GM23338 (cell line): ENCODE measurements around the gene NEIL1.

Experiments
- EZH2 ChIP-seq: fragments of 200-600 bp; sonication (generic); IDR thresholded peaks from one replicate; pipeline ENCODE4 v1.8.0; 2017; ENCODE audit warnings: antibody characterized with exemption, mild to moderate bottlenecking, low read depth; ENCODE audit not compliant: unreplicated experiment
- EZH2phosphoT487 ChIP-seq: fragments of 200-600 bp; sonication (generic); IDR thresholded peaks from one replicate; pipeline ENCODE4 v1.8.1; 2018; ENCODE audit warnings: antibody characterized with exemption; ENCODE audit not compliant: unreplicated experiment
- JUNB ChIP-seq: IDR thresholded peaks from one replicate; pipeline ENCODE4 v1.6.1; 2016; ENCODE audit warnings: antibody characterized with exemption; ENCODE audit not compliant: unreplicated experiment
- POLR2AphosphoS5 ChIP-seq: IDR thresholded peaks from 2 replicates; pipeline ENCODE4 v1.6.1; 2016; ENCODE audit warnings: antibody characterized with exemption, low read depth
- STAT1 ChIP-seq: IDR thresholded peaks from one replicate; pipeline ENCODE4 v1.6.1; 2016; ENCODE audit warnings: antibody characterized with exemption; ENCODE audit not compliant: unreplicated experiment
- TF ChIP-seq, protein P1 (sequence below), 2 experiments: fragments of 200-600 bp in 1 of 2; sonication (generic) in 1 of 2; conservative IDR thresholded peaks; 2 replicates each; pipeline versions ENCODE4 v1.5.1 to v1.6.1; 2016 to 2017; ENCODE audit warnings: antibody characterized with exemption in 2 of 2, low read depth in 2 of 2, mild to moderate bottlenecking in 2 of 2, moderate library complexity in 1 of 2
- TF ChIP-seq, protein P2 (sequence below): IDR thresholded peaks from one replicate; pipeline ENCODE4 v1.6.1; 2018; ENCODE audit warnings: antibody characterized with exemption; ENCODE audit not compliant: unreplicated experiment

DNA sequence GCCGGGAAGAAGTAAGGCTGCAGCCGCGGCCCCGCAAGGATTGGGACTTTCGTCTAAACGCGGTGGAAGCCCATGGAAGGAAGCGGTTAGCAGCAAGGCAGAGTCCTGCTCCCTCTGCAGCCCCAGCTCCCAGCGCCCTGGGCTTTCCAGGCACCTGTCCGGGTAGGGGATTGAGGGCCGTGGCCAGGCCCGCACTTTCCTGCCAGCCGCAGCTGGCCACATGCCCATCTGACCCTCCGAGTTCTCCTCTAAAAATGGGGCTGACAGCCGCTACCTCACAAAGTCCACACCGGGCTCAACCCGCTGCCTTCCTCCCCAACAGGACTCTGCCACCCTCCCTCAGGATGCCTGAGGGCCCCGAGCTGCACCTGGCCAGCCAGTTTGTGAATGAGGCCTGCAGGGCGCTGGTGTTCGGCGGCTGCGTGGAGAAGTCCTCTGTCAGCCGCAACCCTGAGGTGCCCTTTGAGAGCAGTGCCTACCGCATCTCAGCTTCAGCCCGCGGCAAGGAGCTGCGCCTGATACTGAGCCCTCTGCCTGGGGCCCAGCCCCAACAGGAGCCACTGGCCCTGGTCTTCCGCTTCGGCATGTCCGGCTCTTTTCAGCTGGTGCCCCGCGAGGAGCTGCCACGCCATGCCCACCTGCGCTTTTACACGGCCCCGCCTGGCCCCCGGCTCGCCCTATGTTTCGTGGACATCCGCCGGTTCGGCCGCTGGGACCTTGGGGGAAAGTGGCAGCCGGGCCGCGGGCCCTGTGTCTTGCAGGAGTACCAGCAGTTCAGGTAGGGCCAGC lies 1.9 kb downstream of the NEIL1 start:
- TF ChIP-seq STAT1 (no peak), EZH2 (no peak), POLR2AphosphoS5 (no peak), JUNB (no peak), EZH2phosphoT487 (no peak)
- TF ChIP-seq, protein P1, sequence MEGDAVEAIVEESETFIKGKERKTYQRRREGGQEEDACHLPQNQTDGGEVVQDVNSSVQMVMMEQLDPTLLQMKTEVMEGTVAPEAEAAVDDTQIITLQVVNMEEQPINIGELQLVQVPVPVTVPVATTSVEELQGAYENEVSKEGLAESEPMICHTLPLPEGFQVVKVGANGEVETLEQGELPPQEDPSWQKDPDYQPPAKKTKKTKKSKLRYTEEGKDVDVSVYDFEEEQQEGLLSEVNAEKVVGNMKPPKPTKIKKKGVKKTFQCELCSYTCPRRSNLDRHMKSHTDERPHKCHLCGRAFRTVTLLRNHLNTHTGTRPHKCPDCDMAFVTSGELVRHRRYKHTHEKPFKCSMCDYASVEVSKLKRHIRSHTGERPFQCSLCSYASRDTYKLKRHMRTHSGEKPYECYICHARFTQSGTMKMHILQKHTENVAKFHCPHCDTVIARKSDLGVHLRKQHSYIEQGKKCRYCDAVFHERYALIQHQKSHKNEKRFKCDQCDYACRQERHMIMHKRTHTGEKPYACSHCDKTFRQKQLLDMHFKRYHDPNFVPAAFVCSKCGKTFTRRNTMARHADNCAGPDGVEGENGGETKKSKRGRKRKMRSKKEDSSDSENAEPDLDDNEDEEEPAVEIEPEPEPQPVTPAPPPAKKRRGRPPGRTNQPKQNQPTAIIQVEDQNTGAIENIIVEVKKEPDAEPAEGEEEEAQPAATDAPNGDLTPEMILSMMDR (conservative IDR thresholded peaks at IDR 0.05; ENCODE audit: low read depth in 2 of 2) = no peak
- TF ChIP-seq, protein P2, sequence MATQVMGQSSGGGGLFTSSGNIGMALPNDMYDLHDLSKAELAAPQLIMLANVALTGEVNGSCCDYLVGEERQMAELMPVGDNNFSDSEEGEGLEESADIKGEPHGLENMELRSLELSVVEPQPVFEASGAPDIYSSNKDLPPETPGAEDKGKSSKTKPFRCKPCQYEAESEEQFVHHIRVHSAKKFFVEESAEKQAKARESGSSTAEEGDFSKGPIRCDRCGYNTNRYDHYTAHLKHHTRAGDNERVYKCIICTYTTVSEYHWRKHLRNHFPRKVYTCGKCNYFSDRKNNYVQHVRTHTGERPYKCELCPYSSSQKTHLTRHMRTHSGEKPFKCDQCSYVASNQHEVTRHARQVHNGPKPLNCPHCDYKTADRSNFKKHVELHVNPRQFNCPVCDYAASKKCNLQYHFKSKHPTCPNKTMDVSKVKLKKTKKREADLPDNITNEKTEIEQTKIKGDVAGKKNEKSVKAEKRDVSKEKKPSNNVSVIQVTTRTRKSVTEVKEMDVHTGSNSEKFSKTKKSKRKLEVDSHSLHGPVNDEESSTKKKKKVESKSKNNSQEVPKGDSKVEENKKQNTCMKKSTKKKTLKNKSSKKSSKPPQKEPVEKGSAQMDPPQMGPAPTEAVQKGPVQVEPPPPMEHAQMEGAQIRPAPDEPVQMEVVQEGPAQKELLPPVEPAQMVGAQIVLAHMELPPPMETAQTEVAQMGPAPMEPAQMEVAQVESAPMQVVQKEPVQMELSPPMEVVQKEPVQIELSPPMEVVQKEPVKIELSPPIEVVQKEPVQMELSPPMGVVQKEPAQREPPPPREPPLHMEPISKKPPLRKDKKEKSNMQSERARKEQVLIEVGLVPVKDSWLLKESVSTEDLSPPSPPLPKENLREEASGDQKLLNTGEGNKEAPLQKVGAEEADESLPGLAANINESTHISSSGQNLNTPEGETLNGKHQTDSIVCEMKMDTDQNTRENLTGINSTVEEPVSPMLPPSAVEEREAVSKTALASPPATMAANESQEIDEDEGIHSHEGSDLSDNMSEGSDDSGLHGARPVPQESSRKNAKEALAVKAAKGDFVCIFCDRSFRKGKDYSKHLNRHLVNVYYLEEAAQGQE = no peak
